Left forelimb (tissue), 1 donor: Measurements from ENCODE around the gene ARHGAP20.
"Not testable (repeated sequence)": the region's sequence is repeated elsewhere in the genome, so short reads cannot be mapped to it uniquely, and the experiment has no call there.

ENCODE experiments used
- DNase-seq: peaks from one replicate; pipeline ENCODE4 v3.0.0-alpha.2; 2018; ENCODE audit warnings: low spot score

ARHGAP20 gene

DNA sequence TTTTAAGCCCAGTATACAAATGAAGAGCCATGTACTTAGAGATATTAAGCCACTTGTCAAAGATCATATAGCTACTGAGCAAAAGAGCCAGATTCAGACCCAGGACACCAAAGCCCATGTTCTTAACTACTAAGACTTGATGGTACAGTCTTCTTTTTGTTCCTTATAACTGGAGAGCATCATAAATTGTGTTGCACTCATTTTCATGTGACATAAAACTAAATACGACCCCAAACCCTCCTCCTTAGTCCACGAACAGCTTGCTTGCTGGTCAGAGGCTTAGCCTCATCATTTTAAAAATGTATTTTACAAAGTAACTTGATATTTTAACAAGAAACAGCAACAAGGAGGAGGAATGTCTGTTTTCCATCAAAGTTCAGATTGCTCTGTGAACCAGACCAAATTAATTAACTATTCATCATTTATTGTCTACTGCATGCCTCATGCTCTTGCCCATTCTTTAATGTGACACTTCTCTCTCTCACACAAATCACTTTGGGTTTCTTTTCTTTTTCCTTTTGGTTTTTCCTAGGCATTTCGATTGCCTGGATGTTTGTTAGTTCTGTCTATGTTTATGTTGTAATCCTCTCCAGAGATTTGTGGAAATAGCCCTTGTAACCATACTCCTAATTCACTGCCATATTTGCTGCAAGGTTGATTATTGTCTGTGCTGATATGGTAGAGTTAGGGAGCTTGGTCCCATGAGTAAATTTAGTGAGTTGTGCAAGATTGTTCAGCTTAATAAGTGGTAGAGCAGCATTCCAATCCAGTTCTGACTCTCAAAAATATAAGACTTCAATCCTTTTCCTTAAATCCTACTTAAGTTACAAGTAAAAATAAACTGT, 8.4 kb upstream of the ARHGAP20 start:
- no peak for DNase-seq

GRCh38 chr11:110716361-110716760, 4.1 kb upstream of the ARHGAP20 start:
- no peak for DNase-seq

GRCh38 chr11:110715541-110715940, 3.3 kb upstream of the ARHGAP20 start:
- DNase-seq, result no peak

DNA sequence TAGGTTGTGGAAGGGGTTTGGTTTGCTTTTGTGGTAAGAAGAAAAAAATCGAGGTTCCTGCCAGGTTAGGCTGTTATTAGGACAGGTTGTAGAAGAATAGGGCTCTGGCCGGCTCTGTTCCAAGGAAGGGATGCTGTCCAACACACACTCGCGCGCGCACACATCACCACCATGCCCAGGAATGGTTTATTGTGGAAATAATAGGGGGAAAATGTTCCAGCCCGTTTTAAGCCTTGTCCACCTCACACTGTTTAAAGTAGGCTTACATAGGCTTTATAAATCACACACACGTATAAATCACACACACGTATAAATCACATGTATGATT, 1.2 kb upstream of the ARHGAP20 start:
- no peak for DNase-seq

GRCh38 chr11:110712659-110713448, 617 bp upstream of the ARHGAP20 start:
- DNase-seq, result peak; percentile 62

- DNase-seq, result no peak
Measured at GRCh38 chr11:110711448-110711775, 825 bp downstream of the ARHGAP20 start.

GRCh38 chr11:110710628-110711381, 1.4 kb downstream of the ARHGAP20 start:
- DNase-seq, result peak; percentile 67

DNA sequence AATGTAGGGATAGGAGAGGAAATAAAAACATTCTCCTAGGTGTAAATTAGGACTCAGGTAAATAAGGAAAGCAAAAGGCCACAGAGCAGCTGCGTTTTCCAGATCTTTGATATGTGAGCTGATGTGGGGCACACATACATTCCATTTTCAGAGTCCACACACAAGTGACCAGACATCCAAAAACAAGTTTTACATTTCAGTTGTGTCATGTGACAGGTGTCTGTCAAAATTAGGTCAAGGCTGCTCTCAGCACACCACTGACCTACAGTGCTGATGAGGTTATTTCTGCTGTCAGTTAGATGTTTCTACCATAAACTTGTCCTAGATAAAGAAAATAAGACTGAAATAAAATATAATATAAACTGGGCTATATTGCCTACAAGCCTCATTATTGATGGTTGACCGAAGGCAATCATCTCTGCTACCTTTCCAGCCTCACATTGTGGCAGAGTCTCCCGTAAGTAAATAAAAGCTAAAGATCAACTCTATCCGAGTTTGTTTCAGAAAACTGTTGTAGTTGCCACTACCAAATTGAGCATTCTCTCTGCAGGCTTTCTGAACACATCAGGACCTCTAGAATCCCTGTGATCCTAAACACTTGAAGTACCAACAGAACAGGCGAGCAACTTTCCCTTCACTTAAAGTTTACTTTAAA, 7.9 kb downstream of the ARHGAP20 start:
- no peak for DNase-seq

- no peak for DNase-seq
Measured at GRCh38 chr11:110691926-110692325, 20.3 kb downstream of the ARHGAP20 start.

GRCh38 chr11:110689306-110689705, 22.9 kb downstream of the ARHGAP20 start:
- DNase-seq, result no peak

DNA sequence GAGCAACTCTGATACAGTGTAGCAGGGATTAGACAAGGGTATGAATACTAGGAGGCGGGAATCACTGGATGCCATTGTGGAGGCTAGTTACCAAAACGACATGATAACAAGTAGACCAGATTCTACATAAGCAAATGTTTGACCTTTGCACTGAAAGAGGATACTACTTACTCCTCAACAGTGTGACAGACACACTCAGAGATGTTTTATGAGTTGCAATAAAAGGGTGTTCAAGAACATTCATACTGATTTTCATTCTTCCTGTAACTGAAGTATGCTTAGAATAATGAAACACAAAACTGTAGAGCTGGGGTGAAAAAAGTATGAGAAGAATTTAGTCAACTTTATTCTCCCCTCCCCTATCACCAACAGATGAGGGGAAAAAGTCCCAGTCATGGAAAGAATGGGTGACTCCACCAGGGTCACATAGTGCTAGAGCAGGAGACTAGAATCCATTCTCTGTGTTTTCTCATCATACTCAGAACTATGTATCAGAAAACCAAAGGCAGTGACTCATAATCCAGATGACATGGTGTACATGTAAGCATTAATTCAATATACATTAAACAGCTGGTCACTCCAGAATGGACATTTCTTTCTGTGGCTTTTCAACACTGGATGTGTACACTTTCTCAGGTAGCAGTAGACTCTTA, 32.8 kb downstream of the ARHGAP20 start:
- DNase-seq, result no peak

DNA sequence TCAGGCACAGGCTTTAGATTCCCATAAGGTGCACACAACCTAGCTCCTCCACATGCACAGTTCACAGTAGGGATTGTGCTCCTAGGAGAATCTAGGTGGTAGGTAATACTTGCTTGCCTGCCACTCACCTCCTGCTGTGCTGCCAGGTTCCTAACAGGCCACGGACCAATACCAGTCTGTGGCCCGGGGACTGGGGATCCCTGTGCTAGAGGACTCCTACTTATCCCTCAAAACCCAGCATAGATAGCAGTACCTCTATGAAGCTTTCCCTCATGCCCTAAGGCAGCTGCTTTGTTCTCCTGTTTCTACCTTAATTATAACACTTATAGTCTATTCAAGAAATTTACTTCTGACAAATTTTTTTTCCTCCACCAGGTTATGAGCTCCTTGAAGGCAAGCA, 36.7 kb downstream of the ARHGAP20 start:
- no peak for DNase-seq

GRCh38 chr11:110665689-110666465, 46.4 kb downstream of the ARHGAP20 start:
- DNase-seq, result no peak

DNA sequence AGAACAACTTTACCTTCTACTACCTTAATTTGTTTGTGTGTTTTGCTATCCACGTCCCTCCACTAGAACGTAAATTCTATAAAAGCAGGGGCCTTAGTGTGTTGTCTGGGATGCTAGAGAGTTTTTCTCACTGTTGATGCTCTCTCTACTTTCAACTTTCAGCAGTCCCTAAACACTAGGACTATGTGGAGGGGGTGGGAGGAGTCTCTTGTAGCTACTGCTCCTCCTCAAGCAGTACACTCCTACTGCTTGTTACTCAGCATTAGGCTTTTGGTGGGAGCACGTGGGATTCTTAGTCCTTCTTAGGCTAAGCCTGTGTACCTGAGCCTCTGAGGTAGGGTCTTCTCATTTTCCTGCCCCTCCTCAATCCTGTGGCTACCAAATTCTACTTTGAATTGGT, 56.3 kb downstream of the ARHGAP20 start:
- no peak for DNase-seq

GRCh38 chr11:110654456-110654855, 57.8 kb downstream of the ARHGAP20 start:
- no peak for DNase-seq

DNA sequence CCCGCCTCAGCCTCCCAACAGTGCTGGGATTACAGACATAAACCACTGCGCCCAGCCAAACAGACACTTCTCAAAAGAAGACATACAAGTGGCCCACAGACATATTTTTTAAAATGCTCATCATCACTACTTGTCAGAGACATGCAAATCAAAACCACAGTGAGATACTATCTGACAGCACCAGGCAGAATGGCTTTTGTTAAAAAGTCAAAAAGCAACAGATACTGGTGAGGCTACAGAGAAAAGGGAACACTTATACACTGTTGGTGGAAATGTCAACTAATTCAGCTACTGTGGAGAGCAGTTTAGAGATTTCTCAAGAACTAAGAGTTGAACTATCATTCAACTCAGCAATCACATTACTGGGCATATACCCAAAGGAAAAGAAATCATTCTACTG, 67.0 kb downstream of the ARHGAP20 start:
- no peak for DNase-seq

DNA sequence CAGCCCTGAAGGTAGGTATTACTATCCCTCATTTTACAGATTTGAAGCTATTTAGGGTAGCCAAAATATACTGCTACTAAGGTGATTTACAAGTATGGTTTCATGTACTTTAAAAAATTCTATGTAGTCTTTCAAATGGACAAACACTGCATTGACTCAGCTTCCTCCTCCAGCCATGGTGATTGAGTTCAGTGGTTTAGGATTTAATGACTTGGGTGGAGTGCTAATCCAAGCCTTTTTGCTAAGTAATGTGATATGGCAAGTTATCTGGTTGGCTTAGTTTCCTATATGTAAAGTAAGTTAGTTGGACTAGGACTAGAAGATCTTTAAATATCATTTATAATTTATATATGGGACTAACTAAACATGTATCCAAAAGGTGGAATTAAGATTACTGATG, 77.9 kb downstream of the ARHGAP20 start:
- DNase-seq, result no peak

- no peak for DNase-seq
Measured at GRCh38 chr11:110631551-110631950, 80.7 kb downstream of the ARHGAP20 start.

DNA sequence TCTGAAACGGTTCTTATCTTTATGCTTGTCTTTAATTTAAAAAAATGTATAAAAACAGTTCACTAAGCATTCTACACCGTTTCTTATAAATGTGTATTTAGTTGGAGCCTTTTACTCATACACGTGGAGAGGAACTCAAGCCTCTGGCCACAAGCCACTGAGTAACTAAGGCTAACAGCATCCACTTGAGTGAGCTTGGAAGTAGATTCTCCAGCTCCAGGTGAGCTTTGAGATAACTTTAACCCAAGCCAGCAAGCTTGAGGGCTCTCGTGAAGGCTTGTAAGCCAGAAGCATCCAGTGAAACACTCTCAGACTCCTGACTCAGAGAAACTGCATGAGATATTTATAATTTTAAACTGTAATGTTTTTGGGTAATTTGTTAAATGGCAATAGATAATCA, 82.6 kb downstream of the ARHGAP20 start:
- DNase-seq, result no peak

GRCh38 chr11:110621826-110622225, 90.4 kb downstream of the ARHGAP20 start:
- no peak for DNase-seq

DNA sequence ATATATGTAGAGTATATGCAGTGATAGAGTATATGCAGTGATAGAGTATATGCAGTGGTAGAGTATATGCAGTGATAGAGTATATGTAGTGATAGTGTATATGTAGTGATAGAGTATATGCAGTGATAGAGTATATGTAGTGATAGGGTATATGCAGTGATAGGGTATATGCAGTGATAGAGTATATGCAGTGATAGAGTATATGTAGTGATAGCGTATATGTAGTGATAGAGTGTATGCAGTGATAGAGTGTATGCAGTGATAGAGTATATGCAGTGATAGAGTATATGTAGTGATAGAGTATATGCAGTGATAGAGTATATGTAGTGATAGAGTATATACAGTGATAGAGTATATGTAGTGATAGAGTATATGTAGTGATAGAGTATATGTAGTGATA, 92.9 kb downstream of the ARHGAP20 start:
- not testable (repeated sequence) for DNase-seq
